Middle frontal gyrus (tissue), 1 donor: ENCODE data around the gene WDR45.

Experiments
- DNase-seq: peaks from one replicate; pipeline ENCODE4 v3.0.0-alpha.2; 2015; ENCODE audit warnings: low spot score; ENCODE audit errors: extremely low spot score

The WDR45 gene

GRCh38 chrX:49073601-49074575 lies 5.8 kb downstream of the WDR45 start, which contains the start of gene PRAF2:
Gene PRAF2, minus strand, starts transcription at chrX:49074002. Its CDS starts 15 bp downstream, at chrX:49073987.
- peak; percentile 86 for DNase-seq

GRCh38 chrX:49072712-49073095 lies 7.0 kb downstream of the WDR45 start:
- DNase-seq, result no peak

GRCh38 chrX:49071877-49072711 lies 7.6 kb downstream of the WDR45 start:
- DNase-seq, result peak; percentile 53

DNA sequence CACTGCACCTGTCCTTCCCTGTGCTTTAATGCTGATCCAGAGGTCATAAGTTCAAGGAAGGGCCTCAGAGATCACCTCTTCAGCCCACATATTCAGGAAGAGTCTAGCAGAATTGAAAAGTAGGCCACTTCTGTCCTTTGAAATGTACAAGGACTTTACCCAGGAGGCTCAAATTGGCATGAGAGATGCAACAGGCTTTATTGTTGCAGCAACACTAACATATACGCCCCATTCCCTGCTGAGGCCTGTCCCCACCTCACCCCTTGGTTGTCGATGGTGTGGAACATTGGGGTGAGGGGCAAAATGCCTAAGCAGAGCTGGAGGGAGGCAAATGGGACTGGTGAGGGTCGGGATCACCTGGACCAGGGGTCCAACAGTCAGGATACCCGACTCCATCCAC lies 8.7 kb downstream of the WDR45 start:
- DNase-seq, result no peak

DNA sequence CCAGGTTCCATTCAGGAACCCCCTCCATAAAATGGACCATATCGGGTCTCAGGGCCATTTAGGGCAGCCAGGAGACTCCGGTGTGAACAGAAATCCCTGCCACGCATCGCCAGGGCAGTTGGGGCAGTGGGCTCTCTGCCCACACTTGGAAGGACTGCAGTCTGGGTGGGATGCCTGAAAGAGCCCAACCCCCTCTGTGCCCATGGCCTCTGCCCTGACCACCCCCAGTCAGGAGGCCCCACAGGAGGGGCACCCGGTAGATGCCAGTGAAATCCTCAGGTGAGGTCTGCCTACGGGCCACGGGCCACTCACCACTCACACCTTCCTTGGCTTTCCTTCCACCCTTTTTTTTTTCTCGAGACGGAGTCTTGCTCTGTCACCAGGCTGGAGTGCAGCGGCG lies 10.6 kb downstream of the WDR45 start:
- DNase-seq, result no peak

GRCh38 chrX:49067285-49068120 lies 12.2 kb downstream of the WDR45 start:
- no peak for DNase-seq

- DNase-seq, result no peak
Observed at GRCh38 chrX:49066690-49067089, 13.0 kb downstream of the WDR45 start.

DNA sequence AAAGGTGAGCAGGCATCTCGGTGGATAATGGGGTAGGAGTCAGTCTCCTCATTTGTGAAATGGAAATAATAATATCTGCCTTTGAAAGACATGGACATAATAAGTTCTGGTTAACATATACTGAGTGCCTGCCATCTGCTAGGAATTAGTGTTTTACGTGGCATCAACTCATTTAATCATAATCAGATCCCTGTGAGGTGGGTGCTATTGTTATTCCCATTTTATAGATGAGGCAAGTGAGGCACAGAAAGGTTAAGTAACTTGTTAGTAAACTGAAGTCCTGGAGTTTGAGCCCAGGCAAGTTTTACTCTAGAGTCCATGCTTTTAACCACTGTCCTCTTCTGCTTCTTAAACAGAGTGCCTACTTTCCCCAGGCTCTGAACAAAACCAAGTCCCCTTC lies 13.4 kb downstream of the WDR45 start:
- DNase-seq, result no peak

GRCh38 chrX:49064735-49065134 lies 15.0 kb downstream of the WDR45 start:
- no peak for DNase-seq

DNA sequence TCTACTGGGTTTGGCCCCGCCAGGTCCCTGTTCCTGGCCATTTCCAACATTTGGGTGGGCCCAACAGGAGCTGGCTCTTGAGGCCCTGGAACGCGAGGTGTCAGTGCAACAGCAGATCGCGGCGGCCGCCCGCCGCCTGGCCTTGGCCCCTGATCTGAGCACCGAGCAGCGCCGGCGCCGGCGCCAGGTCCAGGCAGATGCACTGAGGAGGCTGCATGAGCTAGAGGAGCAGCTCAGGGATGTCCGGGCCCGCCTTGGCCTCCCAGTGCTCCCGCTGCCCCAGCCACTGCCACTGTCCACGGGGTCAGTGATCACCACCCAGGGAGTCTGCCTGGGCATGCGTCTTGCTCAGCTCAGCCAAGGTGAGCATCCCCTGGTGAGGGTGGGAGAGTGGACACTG lies 15.4 kb downstream of the WDR45 start:
- DNase-seq, result no peak

DNA sequence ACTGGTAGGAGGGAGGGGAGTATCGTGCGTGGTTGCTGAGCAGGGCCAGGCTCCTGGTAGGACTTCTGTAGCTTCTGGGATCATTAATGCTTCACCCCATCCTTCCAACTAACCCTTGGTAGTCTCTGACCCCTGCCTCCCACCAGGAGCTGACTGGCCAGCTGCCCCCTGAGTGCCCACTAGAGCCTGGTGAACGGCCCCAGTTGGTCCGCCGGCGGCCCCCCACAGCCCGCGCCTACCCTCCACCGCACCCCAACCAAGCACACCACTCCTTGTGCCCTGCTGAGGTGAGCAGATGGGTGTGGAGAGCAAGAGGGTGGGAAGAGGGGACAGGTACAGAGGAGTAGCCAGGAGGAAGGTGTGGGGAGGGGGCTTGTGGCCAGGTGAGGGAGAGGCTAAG lies 16.0 kb downstream of the WDR45 start:
- no peak for DNase-seq

GRCh38 chrX:49061916-49062315 lies 17.8 kb downstream of the WDR45 start:
- DNase-seq, result no peak

DNA sequence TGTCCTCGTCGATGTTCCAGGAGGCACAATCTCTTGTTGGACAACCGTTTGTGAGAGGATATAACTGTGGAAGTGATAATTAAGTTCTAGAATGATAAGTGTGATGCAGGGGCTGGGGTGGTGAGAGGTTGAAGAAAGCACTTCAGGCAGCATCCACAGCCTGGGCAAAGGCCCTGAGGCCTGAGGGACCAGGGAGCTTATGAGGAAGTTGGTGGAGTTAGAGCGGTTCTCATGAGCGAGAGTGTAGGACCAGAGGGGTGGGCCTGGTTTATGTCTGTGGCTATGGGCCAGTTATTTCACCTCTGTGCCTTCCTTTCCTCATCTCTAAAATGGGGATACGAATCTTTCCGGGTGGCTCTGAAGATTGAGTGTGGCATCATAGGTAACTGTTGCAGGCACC lies 18.2 kb downstream of the WDR45 start:
- no peak for DNase-seq

- DNase-seq, result no peak
Observed at GRCh38 chrX:49060914-49061313, 18.8 kb downstream of the WDR45 start.

GRCh38 chrX:49059681-49060085 lies 20.0 kb downstream of the WDR45 start:
- DNase-seq, result no peak

GRCh38 chrX:49059201-49059600 lies 20.5 kb downstream of the WDR45 start:
- DNase-seq, result no peak

GRCh38 chrX:49058794-49059193 lies 20.9 kb downstream of the WDR45 start, which contains the start of gene CCDC120:
Gene CCDC120, plus strand, starts transcription at chrX:49058999. Its CDS starts 3,043 bp downstream, at chrX:49062042.
- DNase-seq, result no peak

- no peak for DNase-seq
Observed at GRCh38 chrX:49054073-49054762, 25.5 kb downstream of the WDR45 start.

GRCh38 chrX:49053223-49054072 lies 26.2 kb downstream of the WDR45 start:
- DNase-seq, result no peak

- DNase-seq, result no peak
Observed at GRCh38 chrX:49043987-49044281, 35.8 kb downstream of the WDR45 start.
